OCI-LY1 (cell line): ENCODE results near the gene SLC37A1.

Experiments used
- H2AFZ ChIP-seq: fragments of 200-600 bp; sonication (generic), shearing (Covaris generic); 2 replicates; pipeline ENCODE4 v1.6.0; 2014; ENCODE audit warnings: antibody characterized with exemption, mild to moderate bottlenecking, low read length
- H3F3A ChIP-seq: fragments of 200-600 bp; sonication (generic), shearing (Covaris generic); 2 replicates; pipeline ENCODE4 v1.6.0; 2014; ENCODE audit warnings: mild to moderate bottlenecking, antibody characterized with exemption, low read length, moderate library complexity; ENCODE audit not compliant: insufficient read depth
- H3K27ac ChIP-seq: fragments of 200-600 bp; sonication (generic); 2 replicates; pipeline ENCODE4 v1.5.1; 2014; ENCODE audit warnings: low read length, mixed run types, mild to moderate bottlenecking, low read depth; ENCODE audit not compliant: poor library complexity, severe bottlenecking
- H3K27me3 ChIP-seq: fragments of 200-600 bp; sonication (generic); 2 replicates; pipeline ENCODE4 v1.6.0; 2014; ENCODE audit warnings: antibody characterized with exemption, mild to moderate bottlenecking, low read length, moderate library complexity; ENCODE audit not compliant: insufficient read depth
- H3K36me3 ChIP-seq: fragments of 200-600 bp; sonication (generic); 2 replicates; pipeline ENCODE4 v1.6.1; 2014; ENCODE audit warnings: mild to moderate bottlenecking, antibody characterized with exemption, low read length, moderate library complexity, mixed read lengths; ENCODE audit not compliant: insufficient read depth
- H3K4me1 ChIP-seq: fragments of 200-600 bp; sonication (generic); 2 replicates; pipeline ENCODE4 v1.5.1; 2014; ENCODE audit warnings: mild to moderate bottlenecking, low read length, moderate library complexity; ENCODE audit not compliant: insufficient read depth, severe bottlenecking
- H3K4me2 ChIP-seq: fragments of 200-600 bp; sonication (generic), shearing (Covaris generic); 2 replicates; pipeline ENCODE4 v1.6.1; 2014; ENCODE audit warnings: low read length
- H3K4me3 ChIP-seq: fragments of 200-600 bp; sonication (generic); 2 replicates; pipeline ENCODE4 v1.5.1; 2014; ENCODE audit warnings: low read length, low read depth, mild to moderate bottlenecking, mixed read lengths; ENCODE audit not compliant: poor library complexity, severe bottlenecking
- H3K79me2 ChIP-seq: fragments of 200-600 bp; shearing (Covaris generic); 2 replicates; pipeline ENCODE4 v1.6.1; 2016; ENCODE audit warnings: mixed run types, low read length, mixed read lengths; ENCODE audit not compliant: insufficient read depth
- H3K9ac ChIP-seq: fragments of 200-600 bp; sonication (generic), shearing (Covaris generic); 2 replicates; pipeline ENCODE4 v1.6.1; 2014; ENCODE audit warnings: mild to moderate bottlenecking, low read length, mixed read lengths
- H3K9me2 ChIP-seq: fragments of 200-600 bp; sonication (generic), shearing (Covaris generic); 2 replicates; pipeline ENCODE4 v1.6.1; 2014; ENCODE audit warnings: low read depth, mild to moderate bottlenecking, low read length, mixed read lengths
- H3K9me3 ChIP-seq: fragments of 200-600 bp; shearing (Covaris generic); 2 replicates; pipeline ENCODE4 v1.6.1; 2014; ENCODE audit warnings: low read length, mixed read lengths
- H4K20me1 ChIP-seq: fragments of 200-600 bp; sonication (generic), shearing (Covaris generic); 2 replicates; pipeline ENCODE4 v1.6.0; 2016; ENCODE audit warnings: mild to moderate bottlenecking, low read length; ENCODE audit not compliant: insufficient read depth
- EZH2 ChIP-seq: fragments of 200-600 bp; sonication (generic), shearing (Covaris generic); IDR thresholded peaks from 2 replicates; pipeline ENCODE4 v1.8.0; 2017; ENCODE audit warnings: borderline replicate concordance, mixed run types, mild to moderate bottlenecking, antibody characterized with exemption, low read length, moderate library complexity, mixed read lengths
- TF ChIP-seq, protein P1 (sequence below): fragments of 200-600 bp; sonication (generic), shearing (Covaris generic); IDR thresholded peaks from 2 replicates; pipeline ENCODE4 v1.5.1; 2017; ENCODE audit warnings: mild to moderate bottlenecking, antibody characterized with exemption, low read length, moderate library complexity, mixed read lengths

The SLC37A1 gene

DNA sequence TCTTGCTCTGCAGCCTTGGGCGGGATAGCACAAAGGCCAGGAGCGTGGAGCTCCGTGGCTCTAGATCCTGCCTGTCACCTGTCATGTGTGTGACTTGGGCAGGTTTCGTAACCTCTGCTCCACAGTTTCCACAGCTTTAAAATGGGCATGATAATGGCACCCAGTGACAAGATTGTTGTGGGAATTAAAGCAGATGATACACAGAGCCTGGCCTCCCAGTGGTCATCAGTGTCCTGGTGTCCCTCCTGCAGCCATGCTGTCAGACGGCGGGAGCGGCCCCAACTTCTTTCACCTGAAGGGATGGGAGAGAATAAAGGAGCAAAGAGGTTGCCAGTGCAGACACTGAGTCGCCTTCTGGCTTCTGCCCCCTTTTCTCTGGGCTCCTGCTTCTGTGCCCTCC lies 61.5 kb downstream of the SLC37A1 start:
- TF ChIP-seq EZH2, result no peak
- TF ChIP-seq, protein P1, sequence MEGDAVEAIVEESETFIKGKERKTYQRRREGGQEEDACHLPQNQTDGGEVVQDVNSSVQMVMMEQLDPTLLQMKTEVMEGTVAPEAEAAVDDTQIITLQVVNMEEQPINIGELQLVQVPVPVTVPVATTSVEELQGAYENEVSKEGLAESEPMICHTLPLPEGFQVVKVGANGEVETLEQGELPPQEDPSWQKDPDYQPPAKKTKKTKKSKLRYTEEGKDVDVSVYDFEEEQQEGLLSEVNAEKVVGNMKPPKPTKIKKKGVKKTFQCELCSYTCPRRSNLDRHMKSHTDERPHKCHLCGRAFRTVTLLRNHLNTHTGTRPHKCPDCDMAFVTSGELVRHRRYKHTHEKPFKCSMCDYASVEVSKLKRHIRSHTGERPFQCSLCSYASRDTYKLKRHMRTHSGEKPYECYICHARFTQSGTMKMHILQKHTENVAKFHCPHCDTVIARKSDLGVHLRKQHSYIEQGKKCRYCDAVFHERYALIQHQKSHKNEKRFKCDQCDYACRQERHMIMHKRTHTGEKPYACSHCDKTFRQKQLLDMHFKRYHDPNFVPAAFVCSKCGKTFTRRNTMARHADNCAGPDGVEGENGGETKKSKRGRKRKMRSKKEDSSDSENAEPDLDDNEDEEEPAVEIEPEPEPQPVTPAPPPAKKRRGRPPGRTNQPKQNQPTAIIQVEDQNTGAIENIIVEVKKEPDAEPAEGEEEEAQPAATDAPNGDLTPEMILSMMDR, result no peak
- H3K36me3 ChIP-seq, result peaks cover 38% of the 10 kb centered on the region
- H3K4me3 ChIP-seq, result no peak overlapping the region
- H2AFZ ChIP-seq, result no peak overlapping the region
- no peak overlapping the region for H3K4me2 ChIP-seq
- no peaks in the 10 kb centered on the region for H3K4me1 ChIP-seq
- no peaks in the 10 kb centered on the region for H3F3A ChIP-seq
- no peaks in the 10 kb centered on the region for H3K27me3 ChIP-seq
- H3K9me2 ChIP-seq, result no peaks in the 10 kb centered on the region
- no peak overlapping the region for H3K27ac ChIP-seq
- H3K9ac ChIP-seq, result no peak overlapping the region
- H3K79me2 ChIP-seq, result no peaks in the 10 kb centered on the region
- H3K9me3 ChIP-seq, result peaks cover 10% of the 10 kb centered on the region
- no peaks in the 10 kb centered on the region for H4K20me1 ChIP-seq

DNA sequence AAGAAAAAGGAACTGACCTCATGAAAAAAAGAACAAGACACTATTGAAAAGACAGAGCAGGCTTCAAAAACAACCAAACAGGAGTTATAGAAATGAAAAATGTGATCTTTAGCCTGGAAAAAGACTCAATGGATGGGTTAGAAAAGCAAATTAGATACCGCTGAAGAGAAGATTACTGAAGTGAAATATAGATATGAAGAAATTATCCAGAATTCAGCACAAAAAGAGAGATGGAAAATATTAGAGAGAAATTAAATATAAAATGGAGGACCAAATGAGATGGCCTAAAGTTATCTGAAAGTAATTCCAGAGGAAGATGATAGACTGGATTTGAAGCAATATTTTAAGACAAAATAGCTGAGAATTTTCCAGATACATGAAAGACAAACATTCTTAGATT lies 63.0 kb downstream of the SLC37A1 start:
- no peaks in the 10 kb centered on the region for H3K4me1 ChIP-seq
- H3K27me3 ChIP-seq, result no peaks in the 10 kb centered on the region
- peaks cover 10% of the 10 kb centered on the region for H3K9me3 ChIP-seq
- H3K9ac ChIP-seq, result no peak overlapping the region
- no peaks in the 10 kb centered on the region for H3K9me2 ChIP-seq
- no peak overlapping the region for H3K4me2 ChIP-seq
- H3K36me3 ChIP-seq, result peaks cover 33% of the 10 kb centered on the region
- H3K4me3 ChIP-seq, result no peak overlapping the region
- H3F3A ChIP-seq, result no peaks in the 10 kb centered on the region
- H3K27ac ChIP-seq, result no peak overlapping the region
- H3K79me2 ChIP-seq, result no peaks in the 10 kb centered on the region
- no peak for TF ChIP-seq EZH2
- TF ChIP-seq, protein P1, result no peak
- no peaks in the 10 kb centered on the region for H4K20me1 ChIP-seq
- H2AFZ ChIP-seq, result no peak overlapping the region

- no peak overlapping the region for H2AFZ ChIP-seq
- no peaks in the 10 kb centered on the region for H3K4me1 ChIP-seq
- H3K9me2 ChIP-seq, result no peaks in the 10 kb centered on the region
- H3K27ac ChIP-seq, result no peak overlapping the region
- H3F3A ChIP-seq, result no peaks in the 10 kb centered on the region
- H3K36me3 ChIP-seq, result peaks cover 33% of the 10 kb centered on the region
- no peak overlapping the region for H3K4me3 ChIP-seq
- H3K9ac ChIP-seq, result no peak overlapping the region
- TF ChIP-seq EZH2, result no peak
- peaks cover 10% of the 10 kb centered on the region for H3K9me3 ChIP-seq
- H3K79me2 ChIP-seq, result no peaks in the 10 kb centered on the region
- no peaks in the 10 kb centered on the region for H4K20me1 ChIP-seq
- no peak overlapping the region for H3K4me2 ChIP-seq
- H3K27me3 ChIP-seq, result no peaks in the 10 kb centered on the region
Measured at GRCh38 chr21:42578034-42578433, 64.4 kb downstream of the SLC37A1 start.

DNA sequence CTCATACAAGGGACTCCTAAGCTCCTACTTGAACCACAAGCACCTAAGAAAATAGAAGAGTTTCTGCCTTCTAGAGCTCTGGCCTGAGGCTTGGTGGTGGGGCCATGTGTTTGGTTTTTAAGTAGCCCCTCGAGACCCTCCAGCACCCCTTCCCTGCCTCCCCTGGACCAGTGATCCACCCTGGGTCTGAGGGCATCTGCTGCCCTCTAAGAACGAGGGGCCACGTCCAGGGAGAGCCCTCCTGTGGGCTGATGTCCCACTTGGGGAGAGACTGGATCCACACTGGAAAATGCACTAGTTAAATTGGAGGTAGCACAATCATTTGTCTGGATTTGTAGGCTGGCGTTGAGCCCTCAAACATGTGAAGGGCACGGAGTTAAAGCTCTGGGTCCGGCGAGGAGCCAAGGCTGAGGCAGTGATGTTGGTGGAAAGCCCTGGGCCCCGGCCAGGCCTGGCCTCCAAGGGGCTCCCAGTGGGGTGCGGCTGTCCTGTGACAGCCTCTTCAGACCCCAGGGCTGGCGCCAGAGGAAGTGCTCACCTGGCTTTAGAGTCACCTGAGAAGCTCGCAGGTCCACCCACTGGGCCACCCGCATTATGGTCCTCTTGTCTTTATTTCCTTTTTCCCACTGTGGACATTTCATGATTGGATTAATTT lies 65.2 kb downstream of the SLC37A1 start:
- H3K27ac ChIP-seq, result no peak overlapping the region
- H3K9ac ChIP-seq, result no peak overlapping the region
- no peak overlapping the region for H3K4me2 ChIP-seq
- no peak overlapping the region for H2AFZ ChIP-seq
- no peak for TF ChIP-seq EZH2
- TF ChIP-seq, protein P1, result no peak
- peaks cover 10% of the 10 kb centered on the region for H3K9me3 ChIP-seq
- no peaks in the 10 kb centered on the region for H3K9me2 ChIP-seq
- no peaks in the 10 kb centered on the region for H4K20me1 ChIP-seq
- H3K4me1 ChIP-seq, result no peaks in the 10 kb centered on the region
- no peaks in the 10 kb centered on the region for H3K79me2 ChIP-seq
- H3K36me3 ChIP-seq, result peaks cover 33% of the 10 kb centered on the region
- H3K4me3 ChIP-seq, result no peak overlapping the region
- H3K27me3 ChIP-seq, result no peaks in the 10 kb centered on the region
- no peaks in the 10 kb centered on the region for H3F3A ChIP-seq
